Activated CD8-positive, alpha-beta memory T cell treated with anti-CD3 and anti-CD28 coated beads, Interleukin-2, amount 10 ng/mL, durations not matched to agents 7 days and 5 days (primary cell): ENCODE data around the gene BID. TPM values are rescaled to one million over a fixed set of nuclear protein-coding genes. Genes with fewer than 3 reads are reported as not detected.

Experiments
- ATAC-seq: fragments of 150-1000 bp; cut with Tn5 transposase; one replicate; pipeline ENCODE4 v1.10.0; 2021; ENCODE audit warnings: moderate library complexity
- CTCF ChIA-PET: fragments of 350-600 bp; sonication (Branson Sonifier 250); formaldehyde crosslinking; loops from one replicate; lab custom pipeline; 2021; ENCODE audit warnings: antibody characterized with exemption; lab: Charles Lee
- DNase-seq: peaks from one replicate; pipeline ENCODE4 v3.0.0-alpha.2; 2020
- H3K27ac Mint-ChIP-seq: one replicate; pipeline ENCODE4 v1.8.0; 2021; ENCODE audit warnings: mild to moderate bottlenecking, mixed read lengths
- H3K27me3 Mint-ChIP-seq: one replicate; pipeline ENCODE4 v1.8.0; 2021; ENCODE audit warnings: mixed read lengths
- H3K36me3 Mint-ChIP-seq: one replicate; pipeline ENCODE4 v1.8.0; 2021; ENCODE audit warnings: mild to moderate bottlenecking, mixed read lengths
- H3K4me1 Mint-ChIP-seq: one replicate; pipeline ENCODE4 v1.8.0; 2021; ENCODE audit warnings: mixed read lengths
- H3K4me3 Mint-ChIP-seq: one replicate; pipeline ENCODE4 v1.8.0; 2021; ENCODE audit warnings: mild to moderate bottlenecking, moderate library complexity, mixed read lengths
- H3K9me3 Mint-ChIP-seq: one replicate; pipeline ENCODE4 v1.8.0; 2022; ENCODE audit warnings: low read depth, mixed read lengths
- total RNA-seq, 2 experiments: library from RNA; stranded (reverse); gene quantifications; one replicate each; pipeline ENCODE4 v1.2.3, GENCODE V29; 2021

Gene BID
- total RNA-seq, 2 experiments from 2014 or later: 16.4 to 29.2 TPM

- no peak overlapping the region for H3K27ac Mint-ChIP-seq
- H3K4me1 Mint-ChIP-seq: no peaks in the 10 kb centered on the region
- H3K4me3 Mint-ChIP-seq: no peak overlapping the region
Measured at GRCh38 chr22:17811119-17811518, 36.9 kb upstream of the BID start.

GRCh38 chr22:17810570-17811116 lies 36.4 kb upstream of the BID start:
- CTCF ChIA-PET: interaction anchor here (2.0 kb wide), 1 partner anchor 20 kb away, joined by 6 read pairs; no protein-coding TSS in a partner anchor

More at GRCh38 chr22:17811119-17811518, 36.9 kb upstream of the BID start:
- CTCF ChIA-PET: interaction anchor here (2.0 kb wide), 1 partner anchor 19 kb away, joined by 6 read pairs; no protein-coding TSS in a partner anchor
- ATAC-seq (no peak), DNase-seq (no peak)
- no peaks in the 10 kb centered on the region for H3K27me3 Mint-ChIP-seq
- H3K36me3 Mint-ChIP-seq: peaks cover 2% of the 10 kb centered on the region
- no peaks in the 10 kb centered on the region for H3K9me3 Mint-ChIP-seq

GRCh38 chr22:17808693-17809403 lies 34.6 kb upstream of the BID start:
- Mint-ChIP-seq H3K36me3 (peaks cover 2% of the 10 kb centered on the region), H3K27ac (no peak overlapping the region), H3K4me3 (no peak overlapping the region), H3K27me3 (no peaks in the 10 kb centered on the region), H3K4me1 (no peaks in the 10 kb centered on the region), H3K9me3 (no peaks in the 10 kb centered on the region)
- DNase-seq (no peak), ATAC-seq (no peak)
- CTCF ChIA-PET: interaction anchor here (2.0 kb wide), 1 partner anchor 21 kb away, joined by 6 read pairs; no protein-coding TSS in a partner anchor

More at GRCh38 chr22:17810570-17811116, 36.4 kb upstream of the BID start:
- DNase-seq (no peak), ATAC-seq (no peak)
- H3K36me3 Mint-ChIP-seq: peaks cover 2% of the 10 kb centered on the region
- H3K9me3 Mint-ChIP-seq: no peaks in the 10 kb centered on the region
- no peaks in the 10 kb centered on the region for H3K27me3 Mint-ChIP-seq
- no peak overlapping the region for H3K27ac Mint-ChIP-seq
- no peak overlapping the region for H3K4me3 Mint-ChIP-seq
- no peaks in the 10 kb centered on the region for H3K4me1 Mint-ChIP-seq

GRCh38 chr22:17807578-17808410 lies 33.5 kb upstream of the BID start:
- no peak for ATAC-seq
- Mint-ChIP-seq H3K9me3 (no peaks in the 10 kb centered on the region), H3K4me3 (no peak overlapping the region), H3K27me3 (no peaks in the 10 kb centered on the region), H3K27ac (no peak overlapping the region), H3K36me3 (peaks cover 2% of the 10 kb centered on the region), H3K4me1 (no peaks in the 10 kb centered on the region)
- no peak for DNase-seq
- CTCF ChIA-PET: interaction anchor here (0.7 kb wide), 1 partner anchor 22 kb away, joined by 3 read pairs; no protein-coding TSS in a partner anchor

GRCh38 chr22:17807086-17807485 lies 32.8 kb upstream of the BID start:
- ATAC-seq (no peak), DNase-seq (no peak)
- no peaks in the 10 kb centered on the region for H3K9me3 Mint-ChIP-seq
- H3K27me3 Mint-ChIP-seq: no peaks in the 10 kb centered on the region
- H3K4me3 Mint-ChIP-seq: no peak overlapping the region
- CTCF ChIA-PET: interaction anchor here (0.7 kb wide), 1 partner anchor 23 kb away, joined by 3 read pairs; no protein-coding TSS in a partner anchor
- peaks cover 2% of the 10 kb centered on the region for H3K36me3 Mint-ChIP-seq
- H3K27ac Mint-ChIP-seq: no peak overlapping the region
- H3K4me1 Mint-ChIP-seq: no peaks in the 10 kb centered on the region

- no peaks in the 10 kb centered on the region for H3K27me3 Mint-ChIP-seq
- no peaks in the 10 kb centered on the region for H3K9me3 Mint-ChIP-seq
- H3K4me1 Mint-ChIP-seq: no peaks in the 10 kb centered on the region
- H3K27ac Mint-ChIP-seq: no peak overlapping the region
- ATAC-seq: no peak
- CTCF ChIA-PET: interaction anchor here (0.6 to 2.4 kb wide), 2 partner anchors 21 to 209 kb away, joined by 3 to 6 read pairs; no protein-coding TSS in a partner anchor
- no peak overlapping the region for H3K4me3 Mint-ChIP-seq
- H3K36me3 Mint-ChIP-seq: peaks cover 2% of the 10 kb centered on the region
- no peak for DNase-seq
Measured at GRCh38 chr22:17806437-17806836, 32.2 kb upstream of the BID start.

- H3K4me3 Mint-ChIP-seq: no peak overlapping the region
- H3K4me1 Mint-ChIP-seq: no peaks in the 10 kb centered on the region
- CTCF ChIA-PET: interaction anchor here (0.8 to 2.4 kb wide), 2 partner anchors 19 to 25 kb away, joined by 3 to 6 read pairs; no protein-coding TSS in a partner anchor
- no peak for DNase-seq
- no peaks in the 10 kb centered on the region for H3K27me3 Mint-ChIP-seq
- ATAC-seq: no peak
- H3K36me3 Mint-ChIP-seq: no peaks in the 10 kb centered on the region
- H3K9me3 Mint-ChIP-seq: no peaks in the 10 kb centered on the region
- no peak overlapping the region for H3K27ac Mint-ChIP-seq
Measured at GRCh38 chr22:17804331-17805080, 30.2 kb upstream of the BID start.

- DNase-seq (no peak), ATAC-seq (no peak)
- H3K9me3 Mint-ChIP-seq: no peaks in the 10 kb centered on the region
- no peak overlapping the region for H3K4me3 Mint-ChIP-seq
- H3K27ac Mint-ChIP-seq: no peak overlapping the region
- H3K27me3 Mint-ChIP-seq: no peaks in the 10 kb centered on the region
- H3K36me3 Mint-ChIP-seq: no peaks in the 10 kb centered on the region
- CTCF ChIA-PET: interaction anchor here (1.5 kb wide), 1 partner anchor 16 kb away, joined by 4 read pairs; no protein-coding TSS in a partner anchor
- H3K4me1 Mint-ChIP-seq: no peaks in the 10 kb centered on the region
Measured at GRCh38 chr22:17803609-17804270, 29.5 kb upstream of the BID start.

GRCh38 chr22:17802822-17803221 lies 28.6 kb upstream of the BID start:
- CTCF ChIA-PET: interaction anchor here (1.5 kb wide), 1 partner anchor 15 kb away, joined by 4 read pairs; no protein-coding TSS in a partner anchor
- Mint-ChIP-seq H3K9me3 (no peaks in the 10 kb centered on the region), H3K4me1 (peaks cover 3% of the 10 kb centered on the region), H3K36me3 (no peaks in the 10 kb centered on the region), H3K4me3 (no peak overlapping the region), H3K27ac (no peak overlapping the region), H3K27me3 (no peaks in the 10 kb centered on the region)
- ATAC-seq (no peak), DNase-seq (no peak)

- CTCF ChIA-PET: interaction anchor here (1.5 kb wide), 1 partner anchor 14 kb away, joined by 4 read pairs; no protein-coding TSS in a partner anchor
- Mint-ChIP-seq H3K4me3 (no peak overlapping the region), H3K9me3 (no peaks in the 10 kb centered on the region), H3K27ac (no peak overlapping the region), H3K4me1 (peaks cover 3% of the 10 kb centered on the region), H3K36me3 (no peaks in the 10 kb centered on the region), H3K27me3 (no peaks in the 10 kb centered on the region)
- ATAC-seq: no peak
- no peak for DNase-seq
Measured at GRCh38 chr22:17802411-17802810, 28.1 kb upstream of the BID start.

GRCh38 chr22:17797721-17798559 lies 23.7 kb upstream of the BID start:
- Mint-ChIP-seq H3K4me3 (no peak overlapping the region), H3K36me3 (no peaks in the 10 kb centered on the region), H3K27ac (no peak overlapping the region), H3K4me1 (peaks cover 3% of the 10 kb centered on the region), H3K27me3 (no peaks in the 10 kb centered on the region), H3K9me3 (no peaks in the 10 kb centered on the region)
- no peak for ATAC-seq
- CTCF ChIA-PET: no interaction called here
- DNase-seq: no peak
